Measurements from ENCODE around the gene HLA-F.

Gene HLA-F

GRCh38 chr6:29730575-29731126, 7.4 kb downstream of the HLA-F start:
- no peaks in the 10 kb centered on the region for H3K27me3 ChIP-seq (replicated peaks; ENCODE audit: control insufficient read depth, insufficient read depth, low read length)
- no peak for TF ChIP-seq CTCF (IDR thresholded peaks at IDR 0.05; ENCODE audit: insufficient read depth, low read length, poor library complexity, severe bottlenecking)
- H3K36me3 ChIP-seq (ENCODE audit: control insufficient read depth, insufficient read depth, low read length): peaks cover 19% of the 10 kb centered on the region
- DNase-seq (ENCODE audit: extremely low read depth, insufficient read length): no peak
- H3K4me3 ChIP-seq (replicated peaks; ENCODE audit: low read depth, low read length): no peak overlapping the region

GRCh38 chr6:29731281-29731680, 8.0 kb downstream of the HLA-F start:
- no peak for TF ChIP-seq CTCF (IDR thresholded peaks at IDR 0.05; ENCODE audit: insufficient read depth, low read length, poor library complexity, severe bottlenecking)
- peaks cover 13% of the 10 kb centered on the region for H3K36me3 ChIP-seq (ENCODE audit: control insufficient read depth, insufficient read depth, low read length)

GRCh38 chr6:29733057-29733456, 9.8 kb downstream of the HLA-F start:
- peaks cover 4% of the 10 kb centered on the region for H3K36me3 ChIP-seq (ENCODE audit: control insufficient read depth, insufficient read depth, low read length)
- TF ChIP-seq CTCF (IDR thresholded peaks at IDR 0.05; ENCODE audit: insufficient read depth, low read length, poor library complexity, severe bottlenecking): no peak
- DNase-seq (ENCODE audit: extremely low read depth, insufficient read length): no peak
- no peaks in the 10 kb centered on the region for H3K27me3 ChIP-seq (replicated peaks; ENCODE audit: control insufficient read depth, insufficient read depth, low read length)
- no peak overlapping the region for H3K4me3 ChIP-seq (replicated peaks; ENCODE audit: low read depth, low read length)

More at GRCh38 chr6:29731281-29731680, 8.0 kb downstream of the HLA-F start:
- no peaks in the 10 kb centered on the region for H3K27me3 ChIP-seq (replicated peaks; ENCODE audit: control insufficient read depth, insufficient read depth, low read length)
- no peak overlapping the region for H3K4me3 ChIP-seq (replicated peaks; ENCODE audit: low read depth, low read length)
- no peak for DNase-seq (ENCODE audit: extremely low read depth, insufficient read length)

- TF ChIP-seq CTCF (IDR thresholded peaks at IDR 0.05; ENCODE audit: insufficient read depth, low read length, poor library complexity, severe bottlenecking): no peak
- no peak for DNase-seq (ENCODE audit: extremely low read depth, insufficient read length)
Observed at GRCh38 chr6:29734046-29735018, 11.1 kb downstream of the HLA-F start.

GRCh38 chr6:29736563-29736962, 13.3 kb downstream of the HLA-F start:
- Histone ChIP-seq H3K36me3 (ENCODE audit: control insufficient read depth, insufficient read depth, low read length) (no peaks in the 10 kb centered on the region), H3K27me3 (replicated peaks; ENCODE audit: control insufficient read depth, insufficient read depth, low read length) (no peaks in the 10 kb centered on the region), H3K4me3 (replicated peaks; ENCODE audit: low read depth, low read length) (no peak overlapping the region)
- no peak for DNase-seq (ENCODE audit: extremely low read depth, insufficient read length)
- no peak for TF ChIP-seq CTCF (IDR thresholded peaks at IDR 0.05; ENCODE audit: insufficient read depth, low read length, poor library complexity, severe bottlenecking)

More at GRCh38 chr6:29734046-29735018, 11.1 kb downstream of the HLA-F start:
- H3K36me3 ChIP-seq (ENCODE audit: control insufficient read depth, insufficient read depth, low read length): no peaks in the 10 kb centered on the region
- no peaks in the 10 kb centered on the region for H3K27me3 ChIP-seq (replicated peaks; ENCODE audit: control insufficient read depth, insufficient read depth, low read length)
- H3K4me3 ChIP-seq (replicated peaks; ENCODE audit: low read depth, low read length): no peak overlapping the region

Measured in GM06990 (cell line).